ENCODE measurements around the gene HDAC1. TPM values are rescaled to one million over a fixed set of nuclear protein-coding genes. Genes with fewer than 3 reads are reported as not detected.
A peak's percentile ranks its signal among the peaks of the same experiment; 100 is the strongest.
"Not testable (repeated sequence)": the region's sequence is repeated elsewhere in the genome, so short reads cannot be mapped to it uniquely, and the experiment has no call there.

HDAC1 gene
- total RNA-seq, 2 experiments from 2014 or later, result 259 to 263 TPM

- Histone ChIP-seq H3K4me3 (ENCODE audit: low read depth, low read length, poor library complexity, severe bottlenecking) (no peak overlapping the region), H3K4me1 (ENCODE audit: insufficient read depth, low read length, poor library complexity, severe bottlenecking) (peaks cover 21% of the 10 kb centered on the region), H3K27ac (ENCODE audit: low read depth, low read length, poor library complexity, severe bottlenecking) (no peak overlapping the region), H4K20me1 (ENCODE audit: insufficient read depth, low read length) (no peaks in the 10 kb centered on the region), H2AFZ (ENCODE audit: low read length) (no peak overlapping the region), H3K36me3 (ENCODE audit: insufficient read depth, low read length) (peaks cover 54% of the 10 kb centered on the region), H3K9me3 (ENCODE audit: low read length) (no peaks in the 10 kb centered on the region), H3K4me2 (ENCODE audit: low read length) (no peak overlapping the region), H3K9me2 (ENCODE audit: insufficient read depth, low read length) (no peaks in the 10 kb centered on the region), H3K79me2 (ENCODE audit: insufficient read depth, low read depth, low read length) (peaks cover 3% of the 10 kb centered on the region; the same call in 1 of the 2 replicates)
- CTCF ChIA-PET (ENCODE audit: unreplicated experiment), result no interaction called here
- intact Hi-C loops (cut with micrococcal nuclease; ENCODE audit: unreplicated experiment), result no loop called here
- no peak for DNase-seq (ENCODE audit: low spot score)
- POLR2A ChIA-PET, result interaction anchor here (0.7 to 6.6 kb wide), 3 partner anchors 9 to 105 kb away, joined by 3 to 70 read pairs (median 5); partner anchors contain the start of genes FAM167B and LCK
- BruUV-seq (replicated peaks), result no TSS peak
- TF ChIP-seq CTCF (conservative IDR thresholded peaks at IDR 0.05; ENCODE audit: low read length), result no peak
- no peak for TF ChIP-seq EZH2phosphoT487 (IDR thresholded peaks at IDR 0.05; ENCODE audit: borderline replicate concordance, low read depth, low read length)
Measured at GRCh38 chr1:32286763-32287162, 5.1 kb upstream of the HDAC1 start.

GRCh38 chr1:32289256-32289655 is 2.6 kb upstream of the HDAC1 start:
- BruUV-seq (replicated peaks), result no TSS peak
- DNase-seq (ENCODE audit: low spot score), result no peak
- intact Hi-C loops (cut with micrococcal nuclease; ENCODE audit: unreplicated experiment), result no loop called here
- 0 out of 2 replicates have a peak, but pooled peaks cover 3% of the 10 kb centered on the region for H4K20me1 ChIP-seq (ENCODE audit: insufficient read depth, low read length)
- H3K4me3 ChIP-seq (ENCODE audit: low read depth, low read length, poor library complexity, severe bottlenecking), result no peak overlapping the region
- peaks cover 26% of the 10 kb centered on the region for H3K79me2 ChIP-seq (ENCODE audit: insufficient read depth, low read depth, low read length)
- no peak overlapping the region for H2AFZ ChIP-seq (ENCODE audit: low read length)
- no peak overlapping the region for H3K4me2 ChIP-seq (ENCODE audit: low read length)
- H3K27ac ChIP-seq (ENCODE audit: low read depth, low read length, poor library complexity, severe bottlenecking), result no peak overlapping the region
- TF ChIP-seq CTCF (conservative IDR thresholded peaks at IDR 0.05; ENCODE audit: low read length), result no peak
- no peak for TF ChIP-seq EZH2phosphoT487 (IDR thresholded peaks at IDR 0.05; ENCODE audit: borderline replicate concordance, low read depth, low read length)
- POLR2A ChIA-PET, result interaction anchor here (1.3 to 6.6 kb wide), 3 partner anchors 15 to 37 kb away, joined by 3 to 70 read pairs (median 5); partner anchors contain the start of genes FAM167B and LCK
- H3K9me2 ChIP-seq (ENCODE audit: insufficient read depth, low read length), result no peaks in the 10 kb centered on the region
- peaks cover 44% of the 10 kb centered on the region for H3K36me3 ChIP-seq (ENCODE audit: insufficient read depth, low read length)
- H3K4me1 ChIP-seq (ENCODE audit: insufficient read depth, low read length, poor library complexity, severe bottlenecking), result peaks cover 32% of the 10 kb centered on the region
- CTCF ChIA-PET (ENCODE audit: unreplicated experiment), result no interaction called here
- no peaks in the 10 kb centered on the region for H3K9me3 ChIP-seq (ENCODE audit: low read length)

- H3K9me3 ChIP-seq (ENCODE audit: low read length), result no peaks in the 10 kb centered on the region
- peaks cover 14% of the 10 kb centered on the region for H4K20me1 ChIP-seq (ENCODE audit: insufficient read depth, low read length)
- POLR2A ChIA-PET, result interaction anchor here (0.6 to 6.6 kb wide), 16 partner anchors 8 to 76 kb away, joined by 3 to 70 read pairs (median 5); partner anchors contain the start of genes FAM167B and LCK
- H3K27ac ChIP-seq (ENCODE audit: low read depth, low read length, poor library complexity, severe bottlenecking), result peak overlapping the region; percentile 78
- intact Hi-C loops (cut with micrococcal nuclease; ENCODE audit: unreplicated experiment), result loop anchor here (5.0 kb wide), 1 partner anchor 219 kb away; the partner anchor contains the start of gene TMEM39B
- no peaks in the 10 kb centered on the region for H3K9me2 ChIP-seq (ENCODE audit: insufficient read depth, low read length)
- TSS peak; percentile 100 for BruUV-seq (replicated peaks)
- TF ChIP-seq CTCF (conservative IDR thresholded peaks at IDR 0.05; ENCODE audit: low read length) (no peak), EZH2phosphoT487 (IDR thresholded peaks at IDR 0.05; ENCODE audit: borderline replicate concordance, low read depth, low read length) (no peak)
- CTCF ChIA-PET (ENCODE audit: unreplicated experiment), result interaction anchor here (0.5 to 1.5 kb wide), 3 partner anchors 41 to 75 kb away, joined by 3 to 9 read pairs (median 6); partner anchors contain the start of gene LCK
- peak overlapping the region; percentile 91 for H3K4me3 ChIP-seq (ENCODE audit: low read depth, low read length, poor library complexity, severe bottlenecking)
- H3K4me2 ChIP-seq (ENCODE audit: low read length), result peak overlapping the region; percentile 79
- H3K36me3 ChIP-seq (ENCODE audit: insufficient read depth, low read length), result peaks cover 45% of the 10 kb centered on the region
- peak overlapping the region; percentile 82 for H2AFZ ChIP-seq (ENCODE audit: low read length)
- no peak for DNase-seq (ENCODE audit: low spot score)
- H3K4me1 ChIP-seq (ENCODE audit: insufficient read depth, low read length, poor library complexity, severe bottlenecking), result peaks cover 51% of the 10 kb centered on the region
- H3K79me2 ChIP-seq (ENCODE audit: insufficient read depth, low read depth, low read length), result peaks cover 46% of the 10 kb centered on the region
Measured at GRCh38 chr1:32291145-32291707, 657 bp upstream of the HDAC1 start.

GRCh38 chr1:32298211-32298610 is 6.3 kb downstream of the HDAC1 start:
- H3K4me3 ChIP-seq (ENCODE audit: low read depth, low read length, poor library complexity, severe bottlenecking); BruUV-seq (replicated peaks); H3K9me2 ChIP-seq (ENCODE audit: insufficient read depth, low read length); CTCF ChIA-PET (ENCODE audit: unreplicated experiment); H2AFZ ChIP-seq (ENCODE audit: low read length); POLR2A ChIA-PET; intact Hi-C loops (cut with micrococcal nuclease; ENCODE audit: unreplicated experiment); H3K27ac ChIP-seq (ENCODE audit: low read depth, low read length, poor library complexity, severe bottlenecking); H3K9me3 ChIP-seq (ENCODE audit: low read length); DNase-seq (ENCODE audit: low spot score); H3K4me2 ChIP-seq (ENCODE audit: low read length): not testable (repeated sequence)
- Histone ChIP-seq H4K20me1 (ENCODE audit: insufficient read depth, low read length) (peaks cover 13% of the 10 kb centered on the region), H3K4me1 (ENCODE audit: insufficient read depth, low read length, poor library complexity, severe bottlenecking) (peaks cover 40% of the 10 kb centered on the region), H3K79me2 (ENCODE audit: insufficient read depth, low read depth, low read length) (peaks cover 97% of the 10 kb centered on the region), H3K36me3 (ENCODE audit: insufficient read depth, low read length) (peaks cover 92% of the 10 kb centered on the region)
